OCI-LY7 (cell line): ENCODE results near the gene PTPRU. TPM values are rescaled to one million over a fixed set of nuclear protein-coding genes. Genes with fewer than 3 reads are reported as not detected.

Source experiments
- BruUV-seq: library from RNA; stranded (reverse); fragments of 400-500 nt; replicated peaks from 2 replicates; lab custom pipeline; 2021; lab: Mats Ljungman, UMichigan
- CTCF ChIA-PET: fragments of 300-600 bp; sonication (Branson Sonifier 250); formaldehyde crosslinking; loops from one replicate; lab custom pipeline; 2022; ENCODE audit warnings: antibody characterized with exemption; ENCODE audit not compliant: unreplicated experiment; lab: Charles Lee
- POLR2A ChIA-PET: fragments of 300-600 bp; sonication (Branson Sonifier 250); formaldehyde crosslinking; loops from one replicate; lab custom pipeline; 2022; ENCODE audit warnings: antibody characterized with exemption; lab: Charles Lee
- DNase-seq: peaks from one replicate; pipeline ENCODE4 v3.0.0-alpha.2; 2015; ENCODE audit warnings: low spot score
- H2AFZ ChIP-seq: fragments of 200-600 bp; sonication (generic), shearing (Covaris generic); 2 replicates; pipeline ENCODE4 v1.6.1; 2014; ENCODE audit warnings: mild to moderate bottlenecking, antibody characterized with exemption, low read length, moderate library complexity
- H3K27ac ChIP-seq: fragments of 200-600 bp; sonication (generic); 2 replicates; pipeline ENCODE4 v1.5.1; 2014; ENCODE audit warnings: mixed run types, low read depth, mild to moderate bottlenecking, moderate library complexity, low read length, inconsistent platforms; ENCODE audit not compliant: poor library complexity, severe bottlenecking
- H3K36me3 ChIP-seq: fragments of 200-600 bp; sonication (generic); 2 replicates; pipeline ENCODE4 v1.6.1; 2014; ENCODE audit warnings: mild to moderate bottlenecking, antibody characterized with exemption, low read length, moderate library complexity, mixed read lengths; ENCODE audit not compliant: insufficient read depth
- H3K4me1 ChIP-seq: fragments of 200-600 bp; sonication (generic); 2 replicates; pipeline ENCODE4 v1.5.1; 2014; ENCODE audit warnings: mild to moderate bottlenecking, low read length; ENCODE audit not compliant: insufficient read depth, poor library complexity, severe bottlenecking
- H3K4me2 ChIP-seq: fragments of 200-600 bp; sonication (generic); 2 replicates; pipeline ENCODE4 v1.6.1; 2014; ENCODE audit warnings: mild to moderate bottlenecking, low read length
- H3K4me3 ChIP-seq: fragments of 200-600 bp; sonication (generic); 2 replicates; pipeline ENCODE4 v1.5.1; 2014; ENCODE audit warnings: mild to moderate bottlenecking, low read depth, low read length; ENCODE audit not compliant: poor library complexity, severe bottlenecking
- H3K79me2 ChIP-seq: fragments of 200-600 bp; sonication (generic); 2 replicates; pipeline ENCODE4 v1.6.1; 2016; ENCODE audit warnings: low read depth, mild to moderate bottlenecking, low read length, moderate library complexity, mixed read lengths; ENCODE audit not compliant: insufficient read depth
- H3K9me2 ChIP-seq: fragments of 200-600 bp; sonication (generic); 2 replicates; pipeline ENCODE4 v1.6.1; 2016; ENCODE audit warnings: mild to moderate bottlenecking, low read length, mixed read lengths; ENCODE audit not compliant: insufficient read depth
- H3K9me3 ChIP-seq: fragments of 200-600 bp; sonication (generic); 2 replicates; pipeline ENCODE4 v1.6.1; 2014; ENCODE audit warnings: mild to moderate bottlenecking, mixed run types, low read length, mixed read lengths
- H4K20me1 ChIP-seq: fragments of 200-600 bp; sonication (generic); 2 replicates; pipeline ENCODE4 v1.6.1; 2014; ENCODE audit warnings: mild to moderate bottlenecking, antibody characterized with exemption, low read length, moderate library complexity, mixed read lengths; ENCODE audit not compliant: insufficient read depth
- CTCF ChIP-seq: fragments of 200-600 bp; sonication (generic); conservative IDR thresholded peaks from 2 replicates; pipeline ENCODE4 v1.5.1; 2014; ENCODE audit warnings: mild to moderate bottlenecking, antibody characterized with exemption, low read length, moderate library complexity, mixed read lengths
- EZH2phosphoT487 ChIP-seq: fragments of 200-600 bp; sonication (generic); IDR thresholded peaks from 2 replicates; pipeline ENCODE4 v1.6.1; 2018; ENCODE audit warnings: low read depth, borderline replicate concordance, mild to moderate bottlenecking, mixed run types, antibody characterized with exemption, low read length, moderate library complexity, mixed read lengths
- intact Hi-C: fragments of 100-400 bp; cut with micrococcal nuclease; formaldehyde crosslinking; loops from one replicate; pipeline ENCODE4 v1.10.0; 2022; ENCODE audit not compliant: unreplicated experiment
- total RNA-seq, 2 experiments: library from RNA; depleted of rRNA in 1 of 2; stranded (reverse); fragments of >200 nt in 1 of 2; shearing (Covaris generic) in 1 of 2; gene quantifications; 2 replicates each; pipeline ENCODE4 v1.2.3, GENCODE V29; 2014 to 2022

Gene PTPRU
- total RNA-seq, 2 experiments from 2014 or later = 2.5 to 4.6 TPM

DNA sequence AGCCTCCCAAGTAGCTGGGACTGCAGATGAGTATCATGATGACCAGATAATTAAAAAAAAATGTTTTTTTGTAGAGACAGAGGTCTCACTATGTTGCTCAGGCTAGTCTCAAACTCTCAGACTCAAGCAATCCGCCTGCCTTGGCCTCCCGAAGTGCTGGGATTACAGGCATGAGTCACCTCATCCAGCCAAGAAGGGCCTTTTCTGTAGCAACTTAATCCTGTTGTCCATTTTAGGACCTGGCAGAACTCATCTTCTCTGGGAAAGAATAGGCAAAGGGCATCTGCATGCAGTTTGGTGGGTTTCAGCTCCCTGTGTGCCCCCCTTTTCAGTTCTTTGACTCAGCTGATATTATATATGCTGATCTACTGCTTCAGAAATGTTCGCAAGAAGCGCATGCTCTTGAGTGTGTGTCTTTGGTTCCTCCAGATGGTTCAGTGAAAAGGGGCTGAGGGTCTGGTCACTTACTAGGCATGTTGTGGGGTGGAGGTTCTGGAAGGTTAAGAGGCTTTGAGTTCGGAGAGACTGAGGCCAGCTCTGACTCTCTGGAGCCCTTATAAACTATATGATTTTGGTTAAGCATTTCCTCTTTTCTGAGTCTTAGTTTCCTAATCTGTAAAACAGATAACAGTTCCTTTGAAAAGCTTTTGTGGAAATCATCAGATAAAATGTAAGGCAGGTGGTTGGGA lies 35.3 kb upstream of the PTPRU start:
- H3K9me3 ChIP-seq = no peaks in the 10 kb centered on the region

GRCh38 chr1:29201595-29202051 lies 34.7 kb upstream of the PTPRU start:
- CTCF ChIA-PET = no interaction called here
- no peaks in the 10 kb centered on the region for H4K20me1 ChIP-seq
- H2AFZ ChIP-seq = no peak overlapping the region
- no peak for DNase-seq
- POLR2A ChIA-PET = interaction anchor here (0.5 kb wide), 1 partner anchor 19 kb away, joined by 3 read pairs; no protein-coding TSS in a partner anchor
- peaks cover 35% of the 10 kb centered on the region for H3K36me3 ChIP-seq
- TF ChIP-seq EZH2phosphoT487 (no peak), CTCF (no peak)
- no peaks in the 10 kb centered on the region for H3K9me2 ChIP-seq
- no TSS peak for BruUV-seq
- H3K79me2 ChIP-seq = no peaks in the 10 kb centered on the region
- no peaks in the 10 kb centered on the region for H3K9me3 ChIP-seq
- no peak overlapping the region for H3K4me3 ChIP-seq
- H3K27ac ChIP-seq = no peak overlapping the region
- intact Hi-C loops = loop anchor here (2.0 to 10.0 kb wide), 4 partner anchors 81 to 417 kb away; no protein-coding TSS in a partner anchor
- no peak overlapping the region for H3K4me2 ChIP-seq
- no peaks in the 10 kb centered on the region for H3K4me1 ChIP-seq

More for the DNA sequence above, 35.3 kb upstream of the PTPRU start:
- no peak overlapping the region for H2AFZ ChIP-seq
- H4K20me1 ChIP-seq = no peaks in the 10 kb centered on the region
- H3K79me2 ChIP-seq = no peaks in the 10 kb centered on the region
- no peak overlapping the region for H3K4me3 ChIP-seq
- H3K27ac ChIP-seq = no peak overlapping the region
- TF ChIP-seq EZH2phosphoT487 (no peak), CTCF (no peak)
- no peak overlapping the region for H3K4me2 ChIP-seq
- POLR2A ChIA-PET = no interaction called here
- CTCF ChIA-PET = no interaction called here
- DNase-seq = no peak
- peaks cover 30% of the 10 kb centered on the region for H3K36me3 ChIP-seq
- no peaks in the 10 kb centered on the region for H3K4me1 ChIP-seq
- H3K9me2 ChIP-seq = no peaks in the 10 kb centered on the region
- intact Hi-C loops = loop anchor here (5.0 to 10.0 kb wide), 3 partner anchors 126 to 416 kb away; no protein-coding TSS in a partner anchor
- no TSS peak for BruUV-seq

- no peak overlapping the region for H3K4me3 ChIP-seq
- H3K9me2 ChIP-seq = no peaks in the 10 kb centered on the region
- intact Hi-C loops = loop anchor here (2.0 to 10.0 kb wide), 4 partner anchors 81 to 417 kb away; no protein-coding TSS in a partner anchor
- TF ChIP-seq EZH2phosphoT487 (no peak), CTCF (no peak)
- H3K4me2 ChIP-seq = no peak overlapping the region
- ChIA-PET POLR2A (interaction anchor here (0.5 kb wide), 1 partner anchor 19 kb away, joined by 3 read pairs; no protein-coding TSS in a partner anchor), CTCF (no interaction called here)
- peaks cover 35% of the 10 kb centered on the region for H3K36me3 ChIP-seq
- no peaks in the 10 kb centered on the region for H3K79me2 ChIP-seq
- BruUV-seq = no TSS peak
- no peak overlapping the region for H3K27ac ChIP-seq
- no peaks in the 10 kb centered on the region for H4K20me1 ChIP-seq
- no peak for DNase-seq
- H2AFZ ChIP-seq = no peak overlapping the region
- H3K4me1 ChIP-seq = no peaks in the 10 kb centered on the region
- no peaks in the 10 kb centered on the region for H3K9me3 ChIP-seq
Measured at GRCh38 chr1:29202053-29202452, 34.3 kb upstream of the PTPRU start.
